ENCODE results near the gene IVD.

DNA sequence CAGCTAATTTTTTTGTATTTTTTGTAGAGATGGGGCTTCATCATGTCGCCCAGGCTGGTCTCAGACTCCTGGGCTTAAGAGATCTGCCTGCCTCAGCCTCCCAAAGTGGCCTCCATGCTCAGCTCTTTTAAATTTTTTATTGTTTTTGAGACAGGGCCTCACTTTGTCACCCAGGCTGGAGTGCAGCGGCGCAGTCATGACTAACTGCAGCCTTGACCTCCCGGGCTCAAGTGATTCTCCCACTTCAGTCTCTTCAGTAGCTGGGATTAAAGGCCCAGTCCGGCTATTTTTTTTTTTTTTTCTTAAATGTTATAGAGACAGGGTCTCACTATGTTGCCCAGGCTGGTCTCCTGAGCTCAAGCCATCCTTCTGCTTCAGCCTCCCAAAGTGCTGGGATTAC is 20.1 kb downstream of the IVD start:
- TF ChIP-seq, protein P1, sequence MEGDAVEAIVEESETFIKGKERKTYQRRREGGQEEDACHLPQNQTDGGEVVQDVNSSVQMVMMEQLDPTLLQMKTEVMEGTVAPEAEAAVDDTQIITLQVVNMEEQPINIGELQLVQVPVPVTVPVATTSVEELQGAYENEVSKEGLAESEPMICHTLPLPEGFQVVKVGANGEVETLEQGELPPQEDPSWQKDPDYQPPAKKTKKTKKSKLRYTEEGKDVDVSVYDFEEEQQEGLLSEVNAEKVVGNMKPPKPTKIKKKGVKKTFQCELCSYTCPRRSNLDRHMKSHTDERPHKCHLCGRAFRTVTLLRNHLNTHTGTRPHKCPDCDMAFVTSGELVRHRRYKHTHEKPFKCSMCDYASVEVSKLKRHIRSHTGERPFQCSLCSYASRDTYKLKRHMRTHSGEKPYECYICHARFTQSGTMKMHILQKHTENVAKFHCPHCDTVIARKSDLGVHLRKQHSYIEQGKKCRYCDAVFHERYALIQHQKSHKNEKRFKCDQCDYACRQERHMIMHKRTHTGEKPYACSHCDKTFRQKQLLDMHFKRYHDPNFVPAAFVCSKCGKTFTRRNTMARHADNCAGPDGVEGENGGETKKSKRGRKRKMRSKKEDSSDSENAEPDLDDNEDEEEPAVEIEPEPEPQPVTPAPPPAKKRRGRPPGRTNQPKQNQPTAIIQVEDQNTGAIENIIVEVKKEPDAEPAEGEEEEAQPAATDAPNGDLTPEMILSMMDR (conservative IDR thresholded peaks at IDR 0.05 in 1 of 2, IDR thresholded peaks at IDR 0.05 in 1 of 2; ENCODE audit: extremely low read depth in 1 of 2, insufficient read depth in 1 of 2, low read depth in 1 of 2, low read length in 2 of 2), result no peak
- TF ChIP-seq EZH2 (IDR thresholded peaks at IDR 0.05; ENCODE audit: borderline replicate concordance, low read length), result no peak
